HEK293T (cell line): ENCODE measurements around the gene AOPEP.

Experiments used
- CTBP1 ChIP-seq: fragments of 450-650 bp; IDR thresholded peaks from 2 replicates; pipeline ENCODE4 v1.6.1; 2016; ENCODE audit warnings: borderline replicate concordance
- ELF4 ChIP-seq: fragments of 450-650 bp; IDR thresholded peaks from 2 replicates; pipeline ENCODE4 v1.6.1; 2017; ENCODE audit warnings: antibody characterized with exemption
- FOXK2 ChIP-seq: fragments of 450-650 bp; IDR thresholded peaks from 2 replicates; pipeline ENCODE4 v1.6.1; 2016; ENCODE audit warnings: mild to moderate bottlenecking
- FOXM1 ChIP-seq: fragments of 450-650 bp; IDR thresholded peaks from 2 replicates; pipeline ENCODE4 v1.6.1; 2017; ENCODE audit warnings: mild to moderate bottlenecking, borderline replicate concordance
- HDGF ChIP-seq: fragments of 450-650 bp; IDR thresholded peaks from 2 replicates; pipeline ENCODE4 v1.6.1; 2017; ENCODE audit warnings: antibody characterized with exemption, borderline replicate concordance
- NFRKB ChIP-seq: fragments of 450-650 bp; IDR thresholded peaks from 2 replicates; pipeline ENCODE4 v1.6.1; 2016; ENCODE audit warnings: mild to moderate bottlenecking, moderate library complexity
- PKNOX1 ChIP-seq: fragments of 450-650 bp; IDR thresholded peaks from 2 replicates; pipeline ENCODE4 v1.6.1; 2016
- SP1 ChIP-seq: fragments of 450-650 bp; IDR thresholded peaks from 2 replicates; pipeline ENCODE4 v1.6.1; 2017
- SUZ12 ChIP-seq: fragments of 450-650 bp; IDR thresholded peaks from 2 replicates; pipeline ENCODE4 v1.6.1; 2016; ENCODE audit warnings: mild to moderate bottlenecking
- ZNF384 ChIP-seq: fragments of 450-650 bp; IDR thresholded peaks from 2 replicates; pipeline ENCODE4 v1.6.1; 2016

- no peak for TF ChIP-seq NFRKB
- TF ChIP-seq FOXM1 = no peak
- TF ChIP-seq PKNOX1 = no peak
- TF ChIP-seq FOXK2 = no peak
- no peak for TF ChIP-seq SP1
- TF ChIP-seq ZNF384 = no peak
- no peak for TF ChIP-seq ELF4
- no peak for TF ChIP-seq SUZ12
- TF ChIP-seq CTBP1 = no peak
- no peak for TF ChIP-seq HDGF
These were observed 249.6 kb downstream of the AOPEP start for GRCh38 chr9:94976077-94976476.
